HCT116 (cell line): ENCODE measurements around the gene SMYD3. TPM values are rescaled to one million over a fixed set of nuclear protein-coding genes. Genes with fewer than 3 reads are reported as not detected.

Experiments used
- ATAC-seq: fragments of 200-7000 bp; cut with Tn5 transposase; 2 replicates; pipeline ENCODE4 v1.9.1; 2020; ENCODE audit warnings: mild to moderate bottlenecking, moderate library complexity
- BruUV-seq: library from RNA; stranded (reverse); fragments of 400-500 nt; replicated peaks from 2 replicates; lab custom pipeline; 2021; lab: Mats Ljungman, UMichigan
- CTCF ChIA-PET: fragments of 300-600 bp; sonication (Branson Sonifier 250); formaldehyde crosslinking; loops from one replicate; lab custom pipeline; 2021; ENCODE audit warnings: antibody characterized with exemption; lab: Charles Lee
- POLR2A ChIA-PET: fragments of 300-600, 350-600 bp; sonication (Branson Sonifier 250); formaldehyde crosslinking; loops from one replicate; lab custom pipeline; 2021; ENCODE audit warnings: antibody characterized with exemption; lab: Charles Lee
- RAD21 ChIA-PET, 2 experiments: fragments of 300-600 bp; sonication (Branson Sonifier 250); formaldehyde crosslinking; loops; one replicate each; lab custom pipeline; 2023; ENCODE audit warnings: low total read pairs in 2 of 2; ENCODE audit not compliant: uncharacterized antibody in 2 of 2, unreplicated experiment in 2 of 2, low non-redundant PET in 1 of 2; lab: Charles Lee
- DNase-seq: peaks from one replicate; pipeline ENCODE4 v3.0.0-alpha.2; 2010; ENCODE audit warnings: low read depth, low spot score
- H2AFZ ChIP-seq: fragments of 200-600 bp; shearing (Covaris generic), sonication (generic); 2 replicates; pipeline ENCODE4 v1.6.1; 2017; ENCODE audit warnings: low read depth, mixed run types, mixed read lengths, antibody characterized with exemption, low read length; ENCODE audit not compliant: poor library complexity, severe bottlenecking
- H3K27ac ChIP-seq: 2 replicates; pipeline ENCODE4 v1.5.1; 2012; ENCODE audit warnings: low read depth, low read length
- H3K27me3 ChIP-seq: fragments of 200-600 bp; sonication (generic); 2 replicates; pipeline ENCODE4 v1.6.1; 2016; ENCODE audit warnings: mixed run types, low read length, mixed read lengths; ENCODE audit not compliant: insufficient read depth
- H3K36me3 ChIP-seq, 2 experiments: fragments of 200-500 bp in 1 of 2; fragments of 200-600 bp in 1 of 2; sonication (Bioruptor generic) in 1 of 2; sonication (generic) in 1 of 2; 2 replicates each; pipeline versions ENCODE4 v1.5.1 to v1.6.1; 2014 to 2016; ENCODE audit warnings: low read length in 2 of 2, inconsistent platforms in 1 of 2, mixed read lengths in 1 of 2, mixed run types in 1 of 2; ENCODE audit not compliant: insufficient read depth in 2 of 2, control insufficient read depth in 1 of 2
- H3K4me1 ChIP-seq, 2 experiments: fragments of 200-600 bp in 1 of 2; sonication (generic) in 1 of 2; 2 replicates each; pipeline versions ENCODE4 v1.5.1 to v1.6.1; 2012 to 2017; ENCODE audit warnings: low read length in 2 of 2, inconsistent platforms in 1 of 2, mild to moderate bottlenecking in 1 of 2, mixed read lengths in 1 of 2, mixed run types in 1 of 2, moderate library complexity in 1 of 2; ENCODE audit not compliant: insufficient read depth in 2 of 2, control insufficient read depth in 1 of 2
- H3K4me2 ChIP-seq: fragments of 200-600 bp; sonication (generic); 2 replicates; pipeline ENCODE4 v1.6.1; 2017; ENCODE audit warnings: mixed run types, low read length, mixed read lengths
- H3K4me3 ChIP-seq, 2 experiments: fragments of 200-600 bp in 1 of 2; sonication (generic) in 1 of 2; replicated peaks in 1 of 2; 2 replicates each; pipeline ENCODE4 v1.5.1; 2011 to 2016; ENCODE audit warnings: low read length in 2 of 2, control low read depth in 1 of 2, low read depth in 1 of 2, mild to moderate bottlenecking in 1 of 2, mixed read lengths in 1 of 2, mixed run types in 1 of 2
- H3K79me2 ChIP-seq: fragments of 200-600 bp; sonication (generic); 2 replicates; pipeline ENCODE4 v1.6.1; 2017; ENCODE audit warnings: mild to moderate bottlenecking, mixed run types, low read length, moderate library complexity, mixed read lengths; ENCODE audit not compliant: insufficient read depth
- H3K9ac ChIP-seq: fragments of 200-600 bp; sonication (generic); 2 replicates; pipeline ENCODE4 v1.6.1; 2016; ENCODE audit warnings: low read length, mixed read lengths
- H3K9me2 ChIP-seq: fragments of 200-600 bp; sonication (generic), shearing (Covaris generic); 2 replicates; pipeline ENCODE4 v1.6.1; 2017; ENCODE audit warnings: mixed run types, mild to moderate bottlenecking, moderate library complexity; ENCODE audit not compliant: insufficient read depth
- H3K9me3 ChIP-seq, 2 experiments: fragments of 200-500 bp in 1 of 2; fragments of 200-600 bp in 1 of 2; sonication (Bioruptor generic) in 1 of 2; sonication (generic) in 1 of 2; 2 replicates each; pipeline ENCODE4 v1.6.1; 2014 to 2017; ENCODE audit warnings: low read length in 2 of 2, mixed read lengths in 2 of 2, inconsistent platforms in 1 of 2, low read depth in 1 of 2, mild to moderate bottlenecking in 1 of 2, mixed run types in 1 of 2, moderate library complexity in 1 of 2; ENCODE audit not compliant: control insufficient read depth in 1 of 2, insufficient read depth in 1 of 2
- H4K20me1 ChIP-seq: fragments of 200-600 bp; sonication (generic), shearing (Covaris generic); 2 replicates; pipeline ENCODE4 v1.6.1; 2017; ENCODE audit warnings: mixed run types, mild to moderate bottlenecking, moderate library complexity; ENCODE audit not compliant: insufficient read depth
- CBX3 ChIP-seq: IDR thresholded peaks from 2 replicates; pipeline ENCODE4 v1.6.1; 2012; ENCODE audit warnings: low read depth
- CEBPB ChIP-seq: IDR thresholded peaks from 2 replicates; pipeline ENCODE4 v1.6.1; 2012; ENCODE audit warnings: low read depth
- EGR1 ChIP-seq: IDR thresholded peaks from 2 replicates; pipeline ENCODE4 v1.6.1; 2012; ENCODE audit warnings: low read depth
- ELF1 ChIP-seq: IDR thresholded peaks from 2 replicates; pipeline ENCODE4 v1.6.1; 2012; ENCODE audit warnings: low read depth, borderline replicate concordance
- EZH2 ChIP-seq: fragments of 200-600 bp; sonication (generic); IDR thresholded peaks from 2 replicates; pipeline ENCODE4 v1.6.1; 2017; ENCODE audit warnings: antibody characterized with exemption, mixed run types
- EZH2phosphoT487 ChIP-seq: fragments of 200-600 bp; IDR thresholded peaks from 2 replicates; pipeline ENCODE4 v1.6.1; 2018; ENCODE audit warnings: antibody characterized with exemption, borderline replicate concordance
- FOSL1 ChIP-seq: IDR thresholded peaks from 2 replicates; pipeline ENCODE4 v1.6.1; 2012; ENCODE audit warnings: low read depth
- JUND ChIP-seq: IDR thresholded peaks from 2 replicates; pipeline ENCODE4 v1.6.1; 2012
- POLR2A ChIP-seq: IDR thresholded peaks from 2 replicates; pipeline ENCODE4 v1.7.0; 2011; ENCODE audit warnings: borderline replicate concordance; ENCODE audit not compliant: insufficient read depth, insufficient read length; ENCODE audit errors: extremely low read depth
- POLR2AphosphoS5 ChIP-seq: IDR thresholded peaks from 2 replicates; pipeline ENCODE4 v1.6.1; 2011; ENCODE audit warnings: mild to moderate bottlenecking, low read depth, low read length, moderate library complexity
- RAD21 ChIP-seq: IDR thresholded peaks from 2 replicates; pipeline ENCODE4 v1.6.1; 2012; ENCODE audit warnings: low read depth, mild to moderate bottlenecking
- SIN3A ChIP-seq: IDR thresholded peaks from 2 replicates; pipeline ENCODE4 v1.6.1; 2012; ENCODE audit warnings: low read depth
- SRF ChIP-seq: IDR thresholded peaks from 2 replicates; pipeline ENCODE4 v1.6.1; 2012; ENCODE audit warnings: low read depth
- ZFX ChIP-seq: fragments of 450-650 bp; IDR thresholded peaks from 2 replicates; pipeline ENCODE4 v1.6.1; 2017
- ZNF274 ChIP-seq: fragments of 200-500 bp; sonication (Bioruptor generic); IDR thresholded peaks from 2 replicates; pipeline ENCODE4 v1.6.1; 2014; ENCODE audit warnings: mild to moderate bottlenecking, low read depth, low read length, inconsistent platforms
- intact Hi-C: fragments of 100-400 bp; cut with micrococcal nuclease; formaldehyde crosslinking; loops from 2 replicates; pipeline ENCODE4 v1.10.0; 2022
- total RNA-seq: library from RNA; stranded (reverse); gene quantifications from one replicate; pipeline ENCODE4 v1.2.1, GENCODE V29; 2021; ENCODE audit not compliant: unreplicated experiment
- TF ChIP-seq, protein P1 (sequence below): IDR thresholded peaks from 2 replicates; pipeline ENCODE4 v1.6.1; 2012; ENCODE audit warnings: low read depth
- TF ChIP-seq, protein P2 (sequence below): IDR thresholded peaks from 2 replicates; pipeline ENCODE4 v1.6.1; 2011; ENCODE audit warnings: mild to moderate bottlenecking, low read length, moderate library complexity; ENCODE audit not compliant: insufficient replicate concordance; ENCODE audit errors: extremely low read depth
- TF ChIP-seq, protein P3 (sequence below), 3 experiments: fragments of 200-600 bp in 1 of 3; sonication (generic) in 1 of 3; IDR thresholded peaks in 2 of 3; conservative IDR thresholded peaks in 1 of 3; 2 replicates each; pipeline ENCODE4 v1.5.1; 2012 to 2017; ENCODE audit warnings: low read depth in 2 of 3, low read length in 2 of 3, antibody characterized with exemption in 1 of 3, borderline replicate concordance in 1 of 3, control low read depth in 1 of 3, mild to moderate bottlenecking in 1 of 3, mixed read lengths in 1 of 3, mixed run types in 1 of 3, moderate library complexity in 1 of 3; ENCODE audit not compliant: insufficient read depth in 1 of 3
- TF ChIP-seq, protein P4 (sequence below): IDR thresholded peaks from 2 replicates; pipeline ENCODE4 v1.6.1; 2012

The SMYD3 gene
- total RNA-seq, 1 experiment from 2014 or later, result 33.6 TPM

DNA sequence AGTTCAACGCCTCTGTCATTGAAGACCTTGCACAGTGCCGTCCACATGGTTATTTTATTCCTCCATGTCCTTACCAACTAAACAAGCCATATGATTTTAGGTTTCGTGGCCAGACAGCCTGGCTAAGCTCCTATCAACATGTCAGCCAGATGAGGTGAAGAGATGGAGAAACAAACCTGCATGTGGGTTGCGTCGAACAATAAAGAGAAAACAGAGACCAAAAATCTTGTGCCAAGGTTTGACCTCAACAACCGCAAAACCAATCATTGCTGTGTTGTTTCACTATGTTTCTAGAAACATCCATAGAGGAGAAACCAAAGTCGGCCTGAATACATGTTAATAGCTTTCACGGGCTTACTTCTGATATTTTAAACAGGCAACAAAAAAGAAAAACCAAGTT is 544.6 kb downstream of the SMYD3 start:
- Histone ChIP-seq H3K9me2 (no peaks in the 10 kb centered on the region), H4K20me1 (no peaks in the 10 kb centered on the region), H3K27me3 (peaks cover 4% of the 10 kb centered on the region; the same call in 1 of the 2 replicates), H3K9ac (no peak overlapping the region), H3K4me2 (no peak overlapping the region), H3K79me2 (no peaks in the 10 kb centered on the region), H3K9me3 (no peaks in the 10 kb centered on the region), H3K27ac (no peak overlapping the region), H3K4me3 (no peak overlapping the region), H3K4me1 (no peaks in the 10 kb centered on the region), H2AFZ (no peak overlapping the region), H3K36me3 (no peaks in the 10 kb centered on the region)
- no peak for ATAC-seq
- intact Hi-C loops, result no loop called here
- POLR2A ChIA-PET, result no interaction called here
- no TSS peak for BruUV-seq
- TF ChIP-seq POLR2AphosphoS5, result no peak
- TF ChIP-seq, protein P1, sequence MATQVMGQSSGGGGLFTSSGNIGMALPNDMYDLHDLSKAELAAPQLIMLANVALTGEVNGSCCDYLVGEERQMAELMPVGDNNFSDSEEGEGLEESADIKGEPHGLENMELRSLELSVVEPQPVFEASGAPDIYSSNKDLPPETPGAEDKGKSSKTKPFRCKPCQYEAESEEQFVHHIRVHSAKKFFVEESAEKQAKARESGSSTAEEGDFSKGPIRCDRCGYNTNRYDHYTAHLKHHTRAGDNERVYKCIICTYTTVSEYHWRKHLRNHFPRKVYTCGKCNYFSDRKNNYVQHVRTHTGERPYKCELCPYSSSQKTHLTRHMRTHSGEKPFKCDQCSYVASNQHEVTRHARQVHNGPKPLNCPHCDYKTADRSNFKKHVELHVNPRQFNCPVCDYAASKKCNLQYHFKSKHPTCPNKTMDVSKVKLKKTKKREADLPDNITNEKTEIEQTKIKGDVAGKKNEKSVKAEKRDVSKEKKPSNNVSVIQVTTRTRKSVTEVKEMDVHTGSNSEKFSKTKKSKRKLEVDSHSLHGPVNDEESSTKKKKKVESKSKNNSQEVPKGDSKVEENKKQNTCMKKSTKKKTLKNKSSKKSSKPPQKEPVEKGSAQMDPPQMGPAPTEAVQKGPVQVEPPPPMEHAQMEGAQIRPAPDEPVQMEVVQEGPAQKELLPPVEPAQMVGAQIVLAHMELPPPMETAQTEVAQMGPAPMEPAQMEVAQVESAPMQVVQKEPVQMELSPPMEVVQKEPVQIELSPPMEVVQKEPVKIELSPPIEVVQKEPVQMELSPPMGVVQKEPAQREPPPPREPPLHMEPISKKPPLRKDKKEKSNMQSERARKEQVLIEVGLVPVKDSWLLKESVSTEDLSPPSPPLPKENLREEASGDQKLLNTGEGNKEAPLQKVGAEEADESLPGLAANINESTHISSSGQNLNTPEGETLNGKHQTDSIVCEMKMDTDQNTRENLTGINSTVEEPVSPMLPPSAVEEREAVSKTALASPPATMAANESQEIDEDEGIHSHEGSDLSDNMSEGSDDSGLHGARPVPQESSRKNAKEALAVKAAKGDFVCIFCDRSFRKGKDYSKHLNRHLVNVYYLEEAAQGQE, result no peak
- TF ChIP-seq SRF, result no peak
- TF ChIP-seq JUND, result no peak
- TF ChIP-seq, protein P2, sequence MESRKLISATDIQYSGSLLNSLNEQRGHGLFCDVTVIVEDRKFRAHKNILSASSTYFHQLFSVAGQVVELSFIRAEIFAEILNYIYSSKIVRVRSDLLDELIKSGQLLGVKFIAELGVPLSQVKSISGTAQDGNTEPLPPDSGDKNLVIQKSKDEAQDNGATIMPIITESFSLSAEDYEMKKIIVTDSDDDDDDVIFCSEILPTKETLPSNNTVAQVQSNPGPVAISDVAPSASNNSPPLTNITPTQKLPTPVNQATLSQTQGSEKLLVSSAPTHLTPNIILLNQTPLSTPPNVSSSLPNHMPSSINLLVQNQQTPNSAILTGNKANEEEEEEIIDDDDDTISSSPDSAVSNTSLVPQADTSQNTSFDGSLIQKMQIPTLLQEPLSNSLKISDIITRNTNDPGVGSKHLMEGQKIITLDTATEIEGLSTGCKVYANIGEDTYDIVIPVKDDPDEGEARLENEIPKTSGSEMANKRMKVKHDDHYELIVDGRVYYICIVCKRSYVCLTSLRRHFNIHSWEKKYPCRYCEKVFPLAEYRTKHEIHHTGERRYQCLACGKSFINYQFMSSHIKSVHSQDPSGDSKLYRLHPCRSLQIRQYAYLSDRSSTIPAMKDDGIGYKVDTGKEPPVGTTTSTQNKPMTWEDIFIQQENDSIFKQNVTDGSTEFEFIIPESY, result no peak
- TF ChIP-seq EZH2phosphoT487, result no peak
- TF ChIP-seq ELF1, result no peak
- no peak for TF ChIP-seq EZH2
- TF ChIP-seq ZNF274, result no peak
- TF ChIP-seq CEBPB, result no peak
- no peak for TF ChIP-seq EGR1
- no peak for TF ChIP-seq POLR2A
- TF ChIP-seq FOSL1, result no peak
- no peak for TF ChIP-seq ZFX
- TF ChIP-seq SIN3A, result no peak
- no peak for TF ChIP-seq RAD21
- TF ChIP-seq, protein P3, sequence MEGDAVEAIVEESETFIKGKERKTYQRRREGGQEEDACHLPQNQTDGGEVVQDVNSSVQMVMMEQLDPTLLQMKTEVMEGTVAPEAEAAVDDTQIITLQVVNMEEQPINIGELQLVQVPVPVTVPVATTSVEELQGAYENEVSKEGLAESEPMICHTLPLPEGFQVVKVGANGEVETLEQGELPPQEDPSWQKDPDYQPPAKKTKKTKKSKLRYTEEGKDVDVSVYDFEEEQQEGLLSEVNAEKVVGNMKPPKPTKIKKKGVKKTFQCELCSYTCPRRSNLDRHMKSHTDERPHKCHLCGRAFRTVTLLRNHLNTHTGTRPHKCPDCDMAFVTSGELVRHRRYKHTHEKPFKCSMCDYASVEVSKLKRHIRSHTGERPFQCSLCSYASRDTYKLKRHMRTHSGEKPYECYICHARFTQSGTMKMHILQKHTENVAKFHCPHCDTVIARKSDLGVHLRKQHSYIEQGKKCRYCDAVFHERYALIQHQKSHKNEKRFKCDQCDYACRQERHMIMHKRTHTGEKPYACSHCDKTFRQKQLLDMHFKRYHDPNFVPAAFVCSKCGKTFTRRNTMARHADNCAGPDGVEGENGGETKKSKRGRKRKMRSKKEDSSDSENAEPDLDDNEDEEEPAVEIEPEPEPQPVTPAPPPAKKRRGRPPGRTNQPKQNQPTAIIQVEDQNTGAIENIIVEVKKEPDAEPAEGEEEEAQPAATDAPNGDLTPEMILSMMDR (IDR thresholded peaks at IDR 0.05 in 2 of 3, conservative IDR thresholded peaks at IDR 0.05 in 1 of 3; ENCODE audit: borderline replicate concordance in 1 of 3, insufficient read depth in 1 of 3, low read depth in 2 of 3, low read length in 2 of 3), result no peak
- TF ChIP-seq, protein P4, sequence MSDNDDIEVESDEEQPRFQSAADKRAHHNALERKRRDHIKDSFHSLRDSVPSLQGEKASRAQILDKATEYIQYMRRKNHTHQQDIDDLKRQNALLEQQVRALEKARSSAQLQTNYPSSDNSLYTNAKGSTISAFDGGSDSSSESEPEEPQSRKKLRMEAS, result no peak
- no peak for TF ChIP-seq CBX3
- CTCF ChIA-PET, result no interaction called here
- RAD21 ChIA-PET, result no interaction called here
- DNase-seq, result no peak
